ENCODE data around the gene LACRT. TPM values are rescaled to one million over a fixed set of nuclear protein-coding genes. Genes with fewer than 3 reads are reported as not detected.
A peak's percentile ranks its signal among the peaks of the same experiment; 100 is the strongest.

The LACRT gene
- total RNA-seq, 1 donor from 2014 or later: not detected

DNA sequence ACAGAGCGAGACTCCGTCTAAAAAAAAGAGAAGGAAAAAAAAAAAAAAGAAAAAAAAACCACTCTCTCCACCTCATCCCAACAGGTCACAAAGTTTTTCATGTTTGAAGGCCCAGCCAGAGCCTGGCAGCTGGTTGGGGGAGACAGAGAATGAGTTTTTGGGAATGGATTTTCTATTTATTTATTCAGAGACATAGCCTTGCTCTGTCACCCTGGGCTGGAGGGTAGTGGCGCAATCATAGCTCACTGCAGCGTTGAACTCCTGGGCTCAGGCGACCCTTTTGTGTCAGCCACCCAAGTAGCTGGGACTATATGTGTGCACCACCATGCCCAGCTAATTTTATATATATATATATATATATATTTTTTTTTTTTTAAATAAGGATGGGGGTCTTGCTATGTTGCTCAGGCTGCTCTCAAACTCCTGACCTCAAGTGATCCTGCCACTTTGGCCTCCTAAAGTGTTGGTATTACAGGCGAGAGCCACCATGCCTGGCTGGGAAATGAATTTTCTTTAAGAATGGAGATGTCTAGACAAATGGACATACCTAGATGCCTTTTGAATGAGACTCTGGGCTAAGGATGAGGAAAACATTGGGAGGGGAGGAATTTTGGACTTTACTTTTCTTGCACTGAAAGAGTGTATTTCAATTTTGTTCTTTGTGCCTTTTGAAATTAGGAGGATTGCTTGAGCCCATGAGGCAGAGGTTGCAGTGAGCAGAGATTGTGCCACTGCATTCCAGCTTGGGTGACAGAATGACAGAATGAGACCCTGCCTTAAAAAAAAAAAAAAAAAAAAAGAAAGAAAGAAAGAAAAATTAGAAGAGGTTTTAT, 29.3 kb downstream of the LACRT start:
- no peak for DNase-seq (ENCODE audit: missing footprints)
- intact Hi-C loops (cut with DNase I): no loop called here
- no peak for ATAC-seq

DNA sequence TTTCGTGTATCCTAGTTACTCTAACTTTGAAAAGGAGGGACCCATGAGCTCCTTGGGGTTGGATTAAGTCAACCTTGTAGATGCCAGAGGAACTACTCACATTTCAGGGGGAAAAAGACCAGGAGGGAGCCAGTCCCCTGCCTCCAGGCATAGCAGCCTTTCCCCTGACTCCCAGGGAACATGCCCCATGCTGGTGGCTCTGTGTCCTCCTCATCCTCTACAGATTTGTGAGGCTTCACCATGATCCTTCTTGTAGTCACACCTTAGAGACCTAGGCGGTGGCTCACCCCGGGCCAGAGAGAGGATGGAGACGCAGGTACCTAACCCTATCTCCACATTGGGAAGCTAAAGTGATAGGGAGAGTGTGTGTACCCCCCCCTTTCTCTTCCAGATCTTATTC, 30.3 kb downstream of the LACRT start:
- intact Hi-C loops (cut with DNase I): no loop called here
- no peak for ATAC-seq
- DNase-seq (ENCODE audit: missing footprints): no peak

DNA sequence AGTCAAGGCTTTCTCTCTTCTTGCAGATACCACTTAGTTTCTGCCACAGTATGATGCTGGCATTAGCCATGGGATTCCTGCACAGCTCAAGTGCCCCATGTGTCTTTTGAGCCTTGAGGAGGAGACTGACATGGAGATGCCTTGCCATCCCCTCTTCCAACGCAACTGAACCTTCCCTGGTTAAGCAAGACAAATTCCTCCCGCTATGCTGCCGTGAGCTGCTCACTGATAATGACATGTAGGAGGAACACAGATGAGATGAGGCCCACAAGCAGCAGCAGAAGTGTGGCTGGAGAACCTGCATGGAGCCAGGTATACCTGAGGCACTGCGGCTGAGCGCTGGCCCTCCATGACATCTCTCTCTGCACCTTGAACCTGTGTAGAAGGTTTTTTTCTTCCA, 30.8 kb downstream of the LACRT start:
- intact Hi-C loops (cut with DNase I): no loop called here
- no peak for DNase-seq (ENCODE audit: missing footprints)
- no peak for ATAC-seq

DNA sequence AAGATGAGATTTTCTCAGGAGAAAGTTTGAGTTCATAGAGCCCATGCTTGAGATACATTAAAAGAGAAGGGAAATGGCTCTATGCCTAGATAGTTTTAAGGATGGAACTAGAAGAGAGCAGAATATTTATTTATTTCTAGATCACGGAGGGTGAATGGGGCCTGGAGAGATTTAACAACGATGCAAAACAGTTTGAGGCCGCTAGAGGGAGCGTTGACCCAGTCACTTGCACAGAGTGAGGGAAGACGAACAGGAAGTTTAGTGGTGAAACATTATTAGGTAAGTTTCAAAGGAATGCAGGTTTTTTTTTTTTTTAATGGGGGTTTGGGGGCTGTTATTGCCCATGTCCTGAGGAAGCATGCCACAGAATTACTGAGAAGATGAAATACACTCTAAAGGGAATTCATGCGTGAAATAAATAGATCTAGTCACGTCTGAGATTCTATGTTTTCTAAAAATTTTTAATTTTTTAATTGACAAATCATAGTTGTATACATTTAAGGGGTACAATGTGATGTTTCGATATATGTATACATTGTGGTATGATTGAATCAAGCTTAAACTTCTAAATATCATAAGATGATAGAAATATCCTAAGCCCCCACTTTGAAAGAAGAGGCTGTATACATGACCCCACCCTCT, 31.4 kb downstream of the LACRT start:
- no peak for DNase-seq (ENCODE audit: missing footprints)
- intact Hi-C loops (cut with DNase I): no loop called here
- peak; percentile 72 for ATAC-seq

DNA sequence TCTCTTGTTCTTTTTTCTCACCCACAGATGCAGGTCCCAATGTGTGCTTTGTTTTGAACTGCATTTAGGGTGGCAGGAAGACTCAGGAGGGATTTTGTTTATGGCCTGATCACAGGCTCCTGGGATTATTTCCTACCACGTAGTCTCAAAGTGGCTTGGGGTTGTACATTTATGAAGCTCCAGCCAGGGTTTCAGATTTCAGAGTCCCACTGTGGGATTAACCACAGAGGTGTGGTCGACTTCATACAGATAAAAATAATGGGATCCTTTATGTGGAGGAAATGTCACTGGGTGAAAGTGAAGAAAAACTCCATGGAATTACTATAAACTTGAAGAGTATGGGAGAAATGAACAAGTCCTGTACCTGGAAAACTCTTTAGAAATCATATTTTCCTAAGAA, 32.0 kb downstream of the LACRT start:
- ATAC-seq (no peak), DNase-seq (ENCODE audit: missing footprints) (no peak)
- intact Hi-C loops (cut with DNase I): no loop called here

DNA sequence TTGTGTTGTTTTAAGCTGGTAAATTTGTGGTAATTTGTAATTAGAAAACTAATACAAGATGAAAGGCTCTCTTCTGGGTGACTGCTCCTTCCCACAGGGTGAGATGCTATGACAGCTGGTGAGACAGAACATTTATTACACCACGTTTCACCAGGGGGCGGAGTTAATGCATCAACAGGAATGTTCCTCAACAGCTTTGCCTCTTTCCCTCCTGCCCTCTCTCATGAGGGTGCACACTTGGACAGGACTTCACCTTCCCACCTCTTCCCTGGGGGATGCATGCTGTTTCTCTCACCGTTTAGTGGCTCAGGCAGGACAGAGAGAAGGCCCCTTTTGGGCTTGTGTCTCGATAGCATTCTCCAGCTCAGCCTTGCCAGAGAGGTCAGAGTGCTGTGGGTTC, 32.9 kb downstream of the LACRT start:
- DNase-seq (ENCODE audit: missing footprints): no peak
- ATAC-seq: no peak
- intact Hi-C loops (cut with DNase I): no loop called here

DNA sequence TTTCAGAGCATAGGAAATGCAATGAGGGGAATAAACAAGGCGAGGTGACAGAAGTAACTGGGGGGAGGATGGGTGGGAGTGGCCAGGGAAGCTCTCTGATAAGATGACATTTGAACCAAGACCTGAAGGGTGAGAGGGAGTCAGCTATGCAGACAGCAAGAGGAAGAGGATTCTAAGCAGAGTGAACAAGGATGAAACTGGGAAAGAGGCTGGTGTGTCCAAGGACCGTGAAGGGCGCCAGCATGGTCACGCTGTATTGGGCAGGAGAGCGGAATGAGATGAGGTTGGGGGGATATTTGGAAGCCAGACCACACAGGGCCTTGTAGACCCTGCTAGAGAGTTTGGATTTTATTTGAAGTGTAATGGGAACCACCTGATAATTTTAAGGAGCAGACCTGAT, 35.7 kb downstream of the LACRT start:
- intact Hi-C loops (cut with DNase I): loop anchor here (5.0 kb wide), 1 partner anchor 358 kb away; no protein-coding TSS in a partner anchor
- no peak for ATAC-seq
- DNase-seq (ENCODE audit: missing footprints): no peak

DNA sequence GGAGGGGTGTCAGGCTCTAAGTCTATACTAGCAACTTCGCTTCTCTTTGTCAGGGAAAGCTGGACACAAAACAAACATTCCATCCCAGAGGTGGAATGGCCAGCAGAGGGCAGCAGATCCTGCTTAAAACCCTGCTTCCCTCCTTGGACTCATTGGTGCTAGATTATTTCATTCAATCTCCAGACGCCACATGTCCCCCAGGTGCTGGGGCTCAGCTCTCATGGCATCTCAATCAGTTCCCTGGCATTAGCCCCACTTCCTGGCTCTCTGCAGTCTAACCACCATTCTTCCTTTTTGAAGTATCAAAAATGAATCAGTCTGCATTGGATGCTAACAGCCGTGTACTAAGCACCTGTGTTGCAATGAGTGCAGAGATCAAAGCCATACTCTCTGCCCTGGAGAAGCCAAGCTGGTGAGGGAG, 38.2 kb downstream of the LACRT start:
- peak; percentile 59 for ATAC-seq
- intact Hi-C loops (cut with DNase I): loop anchor here (5.0 kb wide), 1 partner anchor 361 kb away; no protein-coding TSS in a partner anchor
- no peak for DNase-seq (ENCODE audit: missing footprints)

DNA sequence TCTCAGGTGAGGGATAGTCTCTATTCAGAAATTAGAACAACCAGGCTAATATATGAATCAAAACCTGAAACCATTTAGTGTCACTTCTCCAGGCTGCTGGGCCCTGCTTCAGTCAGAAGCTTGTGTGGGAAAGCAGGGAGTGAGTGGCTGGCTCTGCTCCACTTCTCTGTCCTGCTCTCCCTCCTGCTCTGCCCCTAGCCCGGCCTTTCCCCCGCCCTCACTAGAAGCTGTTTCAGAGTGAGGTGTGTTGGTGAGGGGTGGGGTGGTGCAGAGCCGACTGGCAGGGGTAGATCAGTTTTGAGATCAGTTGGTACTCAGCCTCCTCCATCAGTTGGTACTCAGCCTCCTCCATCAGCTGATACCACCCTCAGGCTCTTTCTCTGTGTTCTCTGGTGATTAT, 39.2 kb downstream of the LACRT start:
- intact Hi-C loops (cut with DNase I): loop anchor here (5.0 kb wide), 1 partner anchor 362 kb away; no protein-coding TSS in a partner anchor
- DNase-seq (ENCODE audit: missing footprints) (no peak), ATAC-seq (no peak)

DNA sequence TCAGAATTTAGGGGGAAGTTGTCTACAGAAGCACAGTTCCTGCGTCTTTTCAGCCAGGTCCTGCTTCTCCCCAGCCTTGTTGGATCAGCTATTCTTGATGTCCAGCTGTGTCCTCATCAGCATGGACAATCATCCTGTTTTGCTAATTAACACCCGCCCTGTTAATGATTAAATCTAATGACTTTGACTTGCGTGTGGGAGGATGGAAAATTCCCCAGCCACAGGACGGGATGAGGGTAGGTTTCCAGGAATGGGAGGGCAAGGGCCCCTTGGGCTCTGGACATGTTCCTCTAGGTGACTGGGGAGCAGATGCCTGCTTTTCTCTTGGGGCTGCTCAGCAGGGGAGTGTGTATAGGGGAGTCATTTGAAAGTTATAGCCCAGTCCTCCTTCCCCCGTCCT, 41.0 kb downstream of the LACRT start:
- DNase-seq (ENCODE audit: missing footprints) (no peak), ATAC-seq (no peak)
- intact Hi-C loops (cut with DNase I): no loop called here

DNA sequence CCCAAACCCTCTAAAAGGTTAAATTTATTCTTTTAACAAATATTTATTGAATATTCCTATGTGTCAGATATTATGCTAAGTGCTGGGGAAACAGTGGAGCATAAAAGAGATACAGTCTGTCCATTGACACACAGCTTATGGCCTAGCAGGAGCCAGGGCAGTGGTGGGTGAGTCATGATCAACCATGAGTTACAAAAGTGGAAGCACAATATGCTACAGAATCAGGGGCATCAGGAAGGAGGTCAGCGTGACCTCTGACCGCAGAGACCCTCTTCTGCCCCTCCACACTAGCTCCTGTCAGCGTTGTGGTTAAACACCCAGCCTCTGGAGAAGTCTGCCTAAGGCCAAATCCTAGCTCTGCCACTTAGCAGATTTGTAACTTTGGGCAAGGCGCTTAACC, 41.6 kb downstream of the LACRT start:
- no peak for ATAC-seq
- intact Hi-C loops (cut with DNase I): no loop called here

DNA sequence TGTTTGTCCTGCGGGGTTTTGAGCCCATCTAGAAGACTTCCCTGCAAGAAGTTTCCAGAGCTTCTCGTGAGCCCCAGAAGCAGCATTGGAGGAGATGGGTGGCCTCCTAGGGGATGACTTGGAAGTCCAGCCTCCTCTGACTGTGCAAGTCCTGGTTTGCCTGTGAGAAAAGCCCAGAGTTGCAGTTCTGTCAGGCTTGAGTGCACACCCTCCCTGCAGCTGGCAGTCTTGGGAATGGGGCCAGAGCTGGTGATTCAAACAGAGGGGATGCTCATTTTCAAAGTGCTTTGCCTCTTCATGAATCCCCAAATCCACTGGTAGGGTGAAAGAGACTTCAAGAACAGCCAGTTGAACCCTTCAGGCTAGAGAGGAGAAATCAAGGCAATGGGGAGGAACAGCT, 42.4 kb downstream of the LACRT start:
- DNase-seq (ENCODE audit: missing footprints) (no peak), ATAC-seq (no peak)
- intact Hi-C loops (cut with DNase I): no loop called here

More for the DNA sequence above, 41.6 kb downstream of the LACRT start:
- no peak for DNase-seq (ENCODE audit: missing footprints)

DNA sequence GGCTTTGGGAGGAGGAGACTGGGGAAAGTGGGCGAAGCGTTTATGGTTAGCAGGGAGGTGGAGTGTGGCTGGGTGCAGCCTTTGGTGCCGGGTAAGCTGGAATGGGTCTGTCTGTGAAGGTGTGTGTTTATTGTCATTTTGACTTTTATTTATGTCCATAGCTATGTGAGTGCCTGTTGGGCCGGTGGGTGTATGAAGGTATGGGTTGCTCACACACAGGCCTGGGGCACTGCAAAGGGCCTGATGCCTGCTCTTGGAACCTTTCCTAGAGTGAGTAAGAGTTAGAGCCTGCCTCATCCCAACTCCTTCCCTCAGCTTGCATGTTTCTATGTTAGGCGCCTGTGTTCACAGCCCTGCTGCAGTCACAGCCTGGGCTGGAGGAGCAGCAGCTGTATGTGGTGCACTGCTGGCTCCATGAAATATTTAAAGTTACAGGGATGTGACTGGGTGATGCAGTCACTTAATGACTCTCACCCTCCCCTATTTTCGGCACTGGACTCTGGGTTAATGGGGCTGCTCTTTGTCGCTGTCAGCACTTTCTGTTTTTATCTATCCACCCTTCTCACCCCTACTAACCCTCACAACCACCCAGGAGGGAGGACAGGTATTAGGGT, 43.6 kb downstream of the LACRT start:
- peak; percentile 70 for ATAC-seq
- DNase-seq (ENCODE audit: missing footprints): no peak
- intact Hi-C loops (cut with DNase I): no loop called here

DNA sequence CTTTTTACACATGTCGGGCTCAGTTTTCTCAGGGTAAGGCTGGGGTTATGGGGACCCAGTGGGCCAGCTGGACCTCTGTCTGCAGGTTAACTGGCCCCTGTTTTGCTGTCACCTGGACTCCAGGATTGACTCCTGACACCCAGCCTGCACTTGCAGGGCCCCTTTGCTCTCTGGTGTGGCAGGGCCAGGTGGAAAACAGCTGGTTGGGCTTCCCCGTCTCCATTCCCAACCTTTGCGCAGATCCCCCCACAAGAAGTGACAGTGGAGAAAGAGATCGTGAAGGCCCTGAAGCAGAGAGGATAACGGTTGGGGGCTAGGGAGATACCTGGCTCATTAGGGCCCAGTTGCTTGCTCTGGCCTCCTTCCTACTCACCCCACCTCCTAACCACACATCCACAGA, 44.7 kb downstream of the LACRT start:
- DNase-seq (ENCODE audit: missing footprints): no peak
- intact Hi-C loops (cut with DNase I): no loop called here
- no peak for ATAC-seq

DNA sequence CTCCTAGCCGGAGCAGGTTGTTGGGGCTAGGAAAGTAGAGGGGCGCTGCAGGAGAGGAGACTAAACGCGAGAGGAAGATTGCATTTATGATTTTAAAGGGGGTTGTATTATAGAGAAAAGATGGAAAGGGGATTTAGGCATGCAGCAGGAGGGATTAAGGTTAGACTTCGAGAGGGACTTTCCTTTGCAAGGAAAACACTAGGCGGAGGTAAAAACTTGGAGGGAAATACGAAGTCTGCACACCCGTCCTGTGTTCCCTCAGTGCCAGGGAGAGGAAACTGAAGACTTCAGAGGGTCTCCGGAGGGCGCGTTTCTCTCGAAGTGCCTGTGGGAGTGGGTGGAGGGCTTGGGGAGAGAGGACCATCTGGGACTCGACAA, 45.8 kb downstream of the LACRT start:
- no peak for DNase-seq (ENCODE audit: missing footprints)
- intact Hi-C loops (cut with DNase I): no loop called here
- no peak for ATAC-seq

DNA sequence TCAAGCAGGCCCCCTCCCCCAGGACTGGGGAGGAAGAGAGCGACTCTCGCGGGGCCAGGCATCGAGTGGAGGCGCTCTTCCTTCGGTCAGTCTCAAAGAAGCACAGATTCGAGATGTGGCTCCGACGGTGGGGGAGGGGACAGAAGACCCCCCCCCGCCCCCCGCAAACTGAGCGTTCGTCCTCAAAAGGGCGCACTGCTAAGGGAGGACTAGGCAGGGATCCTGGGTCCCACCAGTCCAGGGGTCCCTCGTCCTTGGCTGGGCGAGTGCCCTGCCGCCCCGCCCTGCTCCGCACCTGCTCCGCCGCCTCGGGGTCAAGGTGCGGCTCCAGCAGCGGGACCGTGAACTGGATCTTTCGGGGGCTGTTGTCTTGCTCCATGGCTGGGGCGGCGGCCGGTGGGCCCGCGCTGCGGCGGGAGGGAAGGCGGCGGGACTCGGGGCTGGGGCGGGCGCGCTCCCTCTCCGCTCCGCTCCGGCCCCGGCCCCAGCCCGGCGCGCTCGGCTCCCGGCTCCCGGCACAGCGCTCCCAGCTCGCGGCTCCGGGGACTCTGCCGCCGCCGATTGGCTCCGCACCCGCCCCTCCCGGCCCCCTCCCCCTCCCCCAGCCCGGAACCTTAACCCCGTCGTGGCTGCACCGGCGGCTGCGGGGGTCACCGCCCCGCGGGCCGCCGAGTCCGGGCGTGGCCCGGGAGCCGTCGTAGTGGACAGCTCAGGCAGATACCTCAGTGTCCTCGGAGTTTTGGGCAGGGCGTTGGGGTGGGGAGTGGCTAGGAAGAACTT, 46.4 kb downstream of the LACRT start, which contains the start of gene PPP1R1A:
TSS of gene PPP1R1A (minus strand) at position 550 of the 780 bp plus-strand sequence. CDS start at position 379, 171 bp downstream.
- peak; percentile 45 for ATAC-seq
- no peak for DNase-seq (ENCODE audit: missing footprints)
- intact Hi-C loops (cut with DNase I): no loop called here

DNA sequence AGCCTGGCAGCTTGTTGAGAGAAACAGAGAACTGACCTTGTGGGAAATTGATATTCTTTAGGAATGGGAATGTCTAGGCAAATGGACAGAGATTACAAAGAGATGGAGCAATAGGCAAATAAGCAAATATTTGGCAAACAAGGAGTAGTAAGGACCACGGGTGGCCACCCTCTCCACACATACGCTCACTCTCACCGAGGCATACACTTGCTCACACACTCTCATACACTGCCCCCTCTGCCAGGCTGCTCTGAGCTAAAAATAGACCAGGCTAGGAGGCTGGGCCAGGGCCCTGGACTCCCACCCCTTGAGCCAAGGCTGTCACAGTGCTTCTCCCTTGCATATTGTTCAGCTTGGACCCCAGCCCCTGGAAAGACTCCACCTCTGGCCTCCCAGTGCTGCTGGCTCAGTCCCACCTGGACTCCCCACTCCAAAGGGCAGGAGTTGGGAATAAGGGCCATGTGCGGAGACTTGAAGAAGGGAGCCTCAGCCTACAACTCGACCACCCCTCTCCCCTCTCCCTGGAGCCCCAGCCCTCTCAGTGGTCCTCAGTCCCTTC, 47.3 kb downstream of the LACRT start:
- peak; percentile 72 for DNase-seq (ENCODE audit: missing footprints)
- intact Hi-C loops (cut with DNase I): no loop called here
- ATAC-seq: peak; percentile 86

DNA sequence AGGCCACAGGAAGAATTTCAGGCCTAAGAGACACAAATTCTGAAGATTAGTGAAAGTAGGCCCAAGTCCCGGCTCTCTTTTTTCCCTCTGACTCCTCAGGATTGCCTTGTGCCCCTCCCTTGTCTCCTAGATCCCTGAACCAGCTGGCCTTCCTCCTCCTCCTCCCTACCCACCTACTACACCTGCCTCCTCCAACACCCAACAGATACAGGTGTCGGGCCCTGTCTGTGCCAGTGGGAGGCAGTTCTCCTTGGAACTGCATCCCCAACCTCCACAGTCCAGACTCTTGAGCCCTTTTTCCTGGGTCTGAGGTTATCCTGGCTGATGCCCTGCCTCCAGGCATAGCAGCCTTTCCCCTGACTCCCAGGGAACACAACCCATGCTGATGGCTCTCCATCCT, 48.1 kb downstream of the LACRT start:
- intact Hi-C loops (cut with DNase I): no loop called here
- ATAC-seq (no peak), DNase-seq (ENCODE audit: missing footprints) (no peak)

DNA sequence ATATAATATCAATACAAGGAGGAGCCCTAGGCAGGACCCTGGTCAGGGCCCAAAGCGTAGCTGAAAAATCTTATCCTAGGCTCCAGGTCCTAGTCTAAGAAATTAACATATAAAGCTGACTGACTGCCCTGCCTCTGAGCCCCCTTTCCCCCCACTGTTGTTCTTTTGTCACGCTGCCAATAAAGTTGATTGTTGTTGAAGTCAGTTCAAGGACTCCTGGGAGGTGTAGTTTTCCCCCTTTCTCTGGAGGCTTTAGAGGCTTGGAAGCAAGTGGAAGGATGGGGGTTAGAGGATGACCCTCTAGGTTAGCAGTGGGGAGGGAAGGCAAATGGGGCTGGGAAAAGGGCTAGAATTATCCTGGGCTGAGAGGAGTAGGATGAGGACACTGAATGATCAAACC, 49.5 kb downstream of the LACRT start:
- intact Hi-C loops (cut with DNase I): no loop called here
- DNase-seq (ENCODE audit: missing footprints) (no peak), ATAC-seq (no peak)

All from Right ventricle myocardium inferior (tissue), 1 donor.